Lower leg skin (tissue), 4 donors: Measurements from ENCODE around the gene GNB2. TPM values are rescaled to one million over a fixed set of nuclear protein-coding genes. Genes with fewer than 3 reads are reported as not detected.

Source experiments
- DNase-seq, 2 donors: peaks; one replicate each; pipeline ENCODE4 v3.0.0-alpha.2; 2019; ENCODE audit warnings: low spot score in 2 of 2
- H3K4me3 ChIP-seq: fragments of 200-600 bp; sonication (generic); 2 replicates; pipeline ENCODE4 v1.5.1; 2017; ENCODE audit warnings: mild to moderate bottlenecking, low read depth; ENCODE audit not compliant: poor library complexity, severe bottlenecking
- POLR2A ChIP-seq, 2 donors: fragments of 450-650 bp; IDR thresholded peaks; one replicate each; pipeline ENCODE4 v1.6.1; 2016 to 2017; ENCODE audit warnings: antibody characterized with exemption in 2 of 2, mild to moderate bottlenecking in 1 of 2, moderate library complexity in 1 of 2
- whole genome bisulfite sequencing, 2 donors: methylation state at CpG; one replicate each; pipeline ENCODE4 v1.1.5; 2018; 5-methylcytosine and 5-hydroxymethylcytosine counted together
- intact Hi-C: fragments of 100-400 bp; cut with DNase I; formaldehyde crosslinking; loops from one replicate; pipeline ENCODE4 v1.15.0; 2023; ENCODE audit warnings: low total_unique reads
- total RNA-seq, 4 donors: library from RNA; depleted of rRNA; stranded (reverse); fragments of >200 nt; gene quantifications; one replicate each; pipeline ENCODE4 v1.1.0, GENCODE V29; 2016
- TF ChIP-seq, protein P1 (sequence below), 3 donors: fragments of 450-650 bp; IDR thresholded peaks; one replicate each; pipeline ENCODE4 v1.5.1; 2016; ENCODE audit warnings: antibody characterized with exemption in 3 of 3, mild to moderate bottlenecking in 3 of 3, moderate library complexity in 2 of 3

The GNB2 gene
- total RNA-seq: 100 to 1,000 TPM; 309 to 439 (median 353) TPM

DNA sequence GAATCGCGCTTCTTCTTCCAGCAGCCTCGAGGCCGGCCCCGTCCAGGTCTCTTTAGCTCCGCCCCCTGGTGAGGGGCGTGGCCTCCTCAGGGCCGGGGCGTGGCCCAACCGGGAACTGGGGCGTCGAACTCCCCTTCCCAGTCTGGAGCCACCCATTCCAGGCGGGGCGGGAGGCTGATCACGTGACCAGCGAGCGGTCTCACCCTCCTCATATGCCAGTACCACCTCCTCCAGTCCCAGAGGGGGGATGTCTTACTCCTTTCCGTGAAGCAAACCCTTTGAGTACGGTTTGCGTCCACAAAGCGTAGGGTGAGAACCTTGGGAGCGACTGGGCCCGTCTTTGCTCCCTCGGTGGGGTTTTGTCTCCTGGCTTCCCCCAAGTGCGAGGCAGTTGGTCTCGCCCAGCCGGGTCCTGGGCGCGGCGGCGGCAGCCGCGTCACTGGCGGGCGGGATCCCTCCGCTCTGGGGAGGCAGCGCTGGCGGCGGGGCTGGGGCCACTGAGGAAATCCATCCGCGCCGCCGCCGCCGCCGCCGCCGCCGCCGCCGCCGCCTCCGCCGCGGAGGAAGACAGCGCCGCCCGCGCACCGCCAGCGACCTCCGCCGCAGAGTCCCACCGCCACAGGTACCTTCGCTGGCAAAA, at the start of gene GNB2:
TSS of gene GNB2 (plus strand) at position 439 of the 640 bp plus-strand sequence. CDS start 2,526 bp downstream, outside the sequence.
- DNase-seq: peak; percentile 99 to 100
- 0 to 1% methylated on average over 26 to 41 of the region's 65 CpGs for WGBS, 2 donors
- peak within 1 kb of the TSS; percentile 86 for H3K4me3 ChIP-seq
- TF ChIP-seq, protein P1, sequence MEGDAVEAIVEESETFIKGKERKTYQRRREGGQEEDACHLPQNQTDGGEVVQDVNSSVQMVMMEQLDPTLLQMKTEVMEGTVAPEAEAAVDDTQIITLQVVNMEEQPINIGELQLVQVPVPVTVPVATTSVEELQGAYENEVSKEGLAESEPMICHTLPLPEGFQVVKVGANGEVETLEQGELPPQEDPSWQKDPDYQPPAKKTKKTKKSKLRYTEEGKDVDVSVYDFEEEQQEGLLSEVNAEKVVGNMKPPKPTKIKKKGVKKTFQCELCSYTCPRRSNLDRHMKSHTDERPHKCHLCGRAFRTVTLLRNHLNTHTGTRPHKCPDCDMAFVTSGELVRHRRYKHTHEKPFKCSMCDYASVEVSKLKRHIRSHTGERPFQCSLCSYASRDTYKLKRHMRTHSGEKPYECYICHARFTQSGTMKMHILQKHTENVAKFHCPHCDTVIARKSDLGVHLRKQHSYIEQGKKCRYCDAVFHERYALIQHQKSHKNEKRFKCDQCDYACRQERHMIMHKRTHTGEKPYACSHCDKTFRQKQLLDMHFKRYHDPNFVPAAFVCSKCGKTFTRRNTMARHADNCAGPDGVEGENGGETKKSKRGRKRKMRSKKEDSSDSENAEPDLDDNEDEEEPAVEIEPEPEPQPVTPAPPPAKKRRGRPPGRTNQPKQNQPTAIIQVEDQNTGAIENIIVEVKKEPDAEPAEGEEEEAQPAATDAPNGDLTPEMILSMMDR (IDR thresholded peaks at IDR 0.05): peak in 1 of 3 donors; percentile 32
- TF ChIP-seq POLR2A (IDR thresholded peaks at IDR 0.05): no peak
- intact Hi-C loops: loop anchor here (5.0 kb wide), 1 partner anchor 126 kb away; no protein-coding TSS in a partner anchor

DNA sequence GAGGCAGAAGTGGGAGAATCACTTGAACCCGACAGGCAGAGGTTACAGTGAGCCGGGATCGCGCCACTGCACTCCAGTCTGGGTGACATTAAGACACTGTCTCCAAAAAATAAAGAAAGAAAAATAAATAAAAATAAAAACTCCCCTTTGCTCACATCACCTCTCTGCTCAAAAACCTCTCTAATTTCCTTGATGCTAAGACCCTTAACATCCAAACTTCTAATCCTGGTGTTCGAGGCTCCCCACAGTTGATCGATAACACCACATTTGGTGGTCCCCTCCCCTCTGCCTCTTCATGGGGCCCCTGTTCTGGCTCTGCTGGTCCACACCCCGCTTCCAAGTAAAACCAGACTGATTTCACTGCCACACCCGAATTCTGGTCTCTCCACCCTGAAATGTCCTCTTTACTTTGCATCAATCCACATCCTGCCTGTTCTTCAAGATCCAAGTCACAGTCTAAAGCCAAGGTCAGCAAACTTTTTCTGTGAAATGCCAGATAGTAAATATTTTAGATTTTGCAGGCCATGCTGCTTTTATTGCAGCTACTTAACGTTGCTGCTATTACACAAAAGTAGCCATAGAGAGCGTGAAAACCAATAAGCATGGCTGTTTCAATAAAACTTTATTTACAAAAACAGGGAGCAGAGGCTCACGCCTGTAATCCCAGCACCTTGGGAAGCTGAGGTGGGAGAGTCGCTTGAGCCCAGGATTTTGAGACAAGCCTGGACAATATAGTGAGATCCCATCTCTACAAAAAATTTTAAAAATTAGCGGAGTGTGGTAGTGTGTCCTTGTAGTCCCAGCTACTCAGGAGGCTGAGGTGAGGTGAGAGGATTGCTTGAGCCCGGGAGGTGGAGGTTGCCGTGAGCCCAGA, 49.4 kb upstream of the GNB2 start:
- DNase-seq: no peak
- no peak overlapping the region for H3K4me3 ChIP-seq
- WGBS, 2 donors: 78 to 83% methylated on average over 15 of the region's 15 CpGs
- intact Hi-C loops: no loop called here
- TF ChIP-seq, protein P1 (IDR thresholded peaks at IDR 0.05): no peak
- TF ChIP-seq POLR2A (IDR thresholded peaks at IDR 0.05): no peak

DNA sequence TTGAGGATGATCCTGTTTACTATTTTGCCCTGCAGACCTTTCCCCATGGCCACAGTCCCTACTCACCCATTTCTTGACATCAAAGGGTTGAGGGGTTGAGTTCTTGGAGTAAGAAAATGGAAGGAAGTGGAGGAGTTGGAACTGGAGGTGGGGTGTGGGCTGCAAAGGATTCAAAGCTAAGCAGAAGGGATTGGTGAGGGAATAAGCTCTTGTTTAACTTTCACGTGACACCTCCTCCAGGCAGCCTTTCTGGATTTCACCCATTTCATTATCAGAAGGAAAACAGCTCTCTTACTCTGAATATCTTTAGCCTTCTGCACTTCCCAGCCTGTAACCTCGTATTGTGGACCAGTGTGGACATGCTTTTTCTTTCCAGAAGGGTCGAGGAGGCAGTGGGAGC, 47.5 kb upstream of the GNB2 start:
- no peak for DNase-seq
- WGBS, 2 donors: 16 to 22% methylated on average over 3 of the region's 3 CpGs
- no peak for TF ChIP-seq POLR2A (IDR thresholded peaks at IDR 0.05)
- TF ChIP-seq, protein P1 (IDR thresholded peaks at IDR 0.05): no peak
- intact Hi-C loops: no loop called here
- no peak overlapping the region for H3K4me3 ChIP-seq

DNA sequence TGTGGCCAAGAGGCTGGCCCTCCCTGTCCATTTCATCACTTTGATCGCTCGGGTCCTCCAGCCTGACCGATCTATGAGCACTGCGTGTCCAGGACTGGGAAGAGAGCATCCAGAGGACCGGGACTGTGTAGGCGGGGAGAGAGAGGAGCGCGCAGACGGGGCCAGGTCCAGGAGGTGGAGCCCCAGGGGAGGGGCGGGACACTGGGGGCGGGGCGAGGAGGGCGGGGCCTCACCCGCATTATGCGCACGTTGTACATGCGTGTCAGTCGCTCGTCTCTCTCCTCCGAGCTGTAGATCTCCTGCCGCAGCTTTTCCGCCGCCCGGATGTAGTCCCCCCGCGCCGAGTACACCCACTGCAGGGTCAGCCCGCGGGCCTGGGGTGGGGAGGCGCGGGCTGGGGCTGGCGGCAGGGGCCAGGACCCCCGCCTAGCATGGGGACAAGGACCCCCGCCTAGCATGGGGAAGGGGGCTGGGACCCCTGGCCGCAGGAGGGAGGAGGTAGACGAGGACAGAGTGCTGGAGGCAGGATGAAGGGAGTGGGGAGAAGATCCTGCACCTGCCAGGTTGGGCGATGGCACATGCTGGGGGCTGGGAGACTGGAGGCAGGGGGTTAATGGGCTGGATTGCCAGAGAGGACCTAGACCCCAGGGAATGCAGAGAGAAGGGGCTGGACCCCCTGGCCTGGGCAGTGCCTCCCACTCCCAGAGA, 46.9 kb upstream of the GNB2 start:
- peak; percentile 78 to 95 for DNase-seq
- no peak overlapping the region for H3K4me3 ChIP-seq
- intact Hi-C loops: no loop called here
- no peak for TF ChIP-seq POLR2A (IDR thresholded peaks at IDR 0.05)
- TF ChIP-seq, protein P1 (IDR thresholded peaks at IDR 0.05): no peak
- 5 to 7% methylated on average over 25 to 31 of the region's 37 CpGs for WGBS, 2 donors

DNA sequence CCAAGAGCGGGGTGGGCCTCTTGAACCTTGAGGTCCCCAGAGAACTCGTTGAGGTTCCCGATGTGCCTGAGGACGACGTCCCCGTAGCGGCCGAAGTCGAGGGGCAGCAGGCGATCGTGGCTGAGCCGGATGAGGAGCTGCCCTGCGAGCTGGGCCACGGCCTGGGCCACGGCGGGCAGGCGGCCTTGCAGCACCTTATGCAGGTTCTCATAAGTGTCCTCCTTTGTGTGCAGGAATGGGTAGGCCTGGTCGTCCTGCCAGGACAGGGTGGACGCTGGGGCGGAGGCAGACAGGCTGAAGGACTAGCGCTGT, 46.3 kb upstream of the GNB2 start:
- intact Hi-C loops: no loop called here
- WGBS, 2 donors: 87 to 91% methylated on average over 18 to 21 of the region's 21 CpGs
- H3K4me3 ChIP-seq: no peak overlapping the region
- TF ChIP-seq, protein P1 (IDR thresholded peaks at IDR 0.05): no peak
- TF ChIP-seq POLR2A (IDR thresholded peaks at IDR 0.05): no peak
- no peak for DNase-seq
